ENCODE data around the gene MAT2A. TPM values are rescaled to one million over a fixed set of nuclear protein-coding genes. Genes with fewer than 3 reads are reported as not detected.
"Not testable (repeated sequence)": the region's sequence is repeated elsewhere in the genome, so short reads cannot be mapped to it uniquely, and the experiment has no call there.

Gene MAT2A
- total RNA-seq, 3 donors from 2014 or later (not counting 1 experiment from before 2014, with no cell fraction given), result 116 to 141 (median 135) TPM

- WGBS (ENCODE audit: insufficient coverage), result 94% methylated on average over 5 of the region's 5 CpGs
- intact Hi-C loops (cut with micrococcal nuclease), result no loop called here
- Mint-ChIP-seq H3K9me3 (no peaks in the 10 kb centered on the region), H3K27me3 (ENCODE audit: low read depth in 2 of 2) (no peaks in the 10 kb centered on the region), H3K27ac (no peak overlapping the region), H3K4me3 (no peak overlapping the region), H3K4me1 (peaks cover 19 to 30% of the 10 kb centered on the region in 2 donors), H3K36me3 (no peaks in the 10 kb centered on the region)
- ATAC-seq (no peak), DNase-seq (no peak)
- no peaks in the 10 kb centered on the region for H3K27me3 ChIP-seq (ENCODE audit: control insufficient read depth, insufficient read depth, low read length)
- H3K9me3 ChIP-seq (ENCODE audit: control insufficient read depth, insufficient read depth, low read length), result no peaks in the 10 kb centered on the region
- H3K4me3 ChIP-seq (ENCODE audit: low read length), result no peak overlapping the region
- no peak overlapping the region for H3K27ac ChIP-seq (ENCODE audit: low read length)
- TF ChIP-seq CTCF (IDR thresholded peaks at IDR 0.05), result no peak
- H3K36me3 ChIP-seq (ENCODE audit: control insufficient read depth, insufficient read depth, low read length), result peaks cover 29% of the 10 kb centered on the region
- peaks cover 15% of the 10 kb centered on the region for H3K4me1 ChIP-seq (ENCODE audit: control insufficient read depth, insufficient read depth, low read length)
These were observed 18.2 kb downstream of the MAT2A start for GRCh38 chr2:85557130-85557529.

GRCh38 chr2:85558160-85558559, 19.2 kb downstream of the MAT2A start:
- Histone ChIP-seq H3K27me3 (ENCODE audit: control insufficient read depth, insufficient read depth, low read length) (no peaks in the 10 kb centered on the region), H3K36me3 (ENCODE audit: control insufficient read depth, insufficient read depth, low read length) (peaks cover 19% of the 10 kb centered on the region), H3K4me3 (ENCODE audit: low read length) (no peak overlapping the region), H3K27ac (ENCODE audit: low read length) (no peak overlapping the region), H3K4me1 (ENCODE audit: control insufficient read depth, insufficient read depth, low read length) (peaks cover 17% of the 10 kb centered on the region), H3K9me3 (ENCODE audit: control insufficient read depth, insufficient read depth, low read length) (no peaks in the 10 kb centered on the region)
- intact Hi-C loops (cut with micrococcal nuclease), result no loop called here
- Mint-ChIP-seq H3K36me3 (no peaks in the 10 kb centered on the region), H3K9me3 (no peaks in the 10 kb centered on the region), H3K4me1 (peaks cover 19 to 27% of the 10 kb centered on the region in 2 donors), H3K4me3 (no peak overlapping the region), H3K27me3 (ENCODE audit: low read depth in 2 of 2) (no peaks in the 10 kb centered on the region), H3K27ac (peak overlapping the region in 1 of 2 donors; percentile 29)
- no peak for TF ChIP-seq CTCF (IDR thresholded peaks at IDR 0.05)
- WGBS (ENCODE audit: insufficient coverage), result 92% methylated on average over 1 of the region's 1 CpG
- no peak for DNase-seq
- ATAC-seq, result no peak

- H3K27me3 Mint-ChIP-seq (ENCODE audit: low read depth in 2 of 2); H3K36me3 Mint-ChIP-seq; H3K27ac ChIP-seq (ENCODE audit: low read length); ATAC-seq; H3K9me3 ChIP-seq (ENCODE audit: control insufficient read depth, insufficient read depth, low read length); H3K4me3 ChIP-seq (ENCODE audit: low read length); DNase-seq; H3K27me3 ChIP-seq (ENCODE audit: control insufficient read depth, insufficient read depth, low read length); H3K9me3 Mint-ChIP-seq; H3K36me3 ChIP-seq (ENCODE audit: control insufficient read depth, insufficient read depth, low read length): not testable (repeated sequence)
- intact Hi-C loops (cut with micrococcal nuclease), result loop anchor here (2.0 to 5.0 kb wide), 2 partner anchors 42 to 232 kb away; partner anchors contain the start of gene TMEM150A
- Mint-ChIP-seq H3K4me3 (peak overlapping the region; percentile 95), H3K4me1 (peaks cover 19 to 24% of the 10 kb centered on the region in 2 donors), H3K27ac (peak overlapping the region in 1 of 2 donors; percentile 95)
- 88% methylated on average over 12 of the region's 12 CpGs for WGBS (ENCODE audit: insufficient coverage)
- H3K4me1 ChIP-seq (ENCODE audit: control insufficient read depth, insufficient read depth, low read length), result peaks cover 17% of the 10 kb centered on the region
These were observed 21.4 kb downstream of the MAT2A start for GRCh38 chr2:85560403-85560726.

GRCh38 chr2:85560812-85561279, 21.9 kb downstream of the MAT2A start:
- Histone ChIP-seq H3K27ac (ENCODE audit: low read length) (peak overlapping the region; percentile 71), H3K4me1 (ENCODE audit: control insufficient read depth, insufficient read depth, low read length) (peaks cover 17% of the 10 kb centered on the region), H3K4me3 (ENCODE audit: low read length) (peak overlapping the region; percentile 67), H3K27me3 (ENCODE audit: control insufficient read depth, insufficient read depth, low read length) (no peaks in the 10 kb centered on the region), H3K9me3 (ENCODE audit: control insufficient read depth, insufficient read depth, low read length) (no peaks in the 10 kb centered on the region), H3K36me3 (ENCODE audit: control insufficient read depth, insufficient read depth, low read length) (peaks cover 3% of the 10 kb centered on the region)
- TF ChIP-seq CTCF (IDR thresholded peaks at IDR 0.05), result no peak
- peaks cover 19 to 24% of the 10 kb centered on the region in 2 donors for H3K4me1 Mint-ChIP-seq
- DNase-seq (no peak), ATAC-seq (peak; percentile 13 to 27 (median 14))
- H3K4me3 Mint-ChIP-seq, result peak overlapping the region; percentile 95
- WGBS (ENCODE audit: insufficient coverage), result 9% methylated on average over 13 of the region's 14 CpGs
- H3K27me3 Mint-ChIP-seq (ENCODE audit: low read depth in 2 of 2), result no peaks in the 10 kb centered on the region
- no peaks in the 10 kb centered on the region for H3K9me3 Mint-ChIP-seq
- intact Hi-C loops (cut with micrococcal nuclease), result loop anchor here (1.0 to 5.0 kb wide), 4 partner anchors 41 to 232 kb away; partner anchors contain the start of genes C2orf68, ELMOD3, RETSAT and TMEM150A
- no peaks in the 10 kb centered on the region for H3K36me3 Mint-ChIP-seq
- H3K27ac Mint-ChIP-seq, result peak overlapping the region; percentile 91 to 95

Data from natural killer cell (primary cell).